ENCODE results near the gene AFF2. TPM values are rescaled to one million over a fixed set of nuclear protein-coding genes. Genes with fewer than 3 reads are reported as not detected.

The AFF2 gene
- total RNA-seq, 1 experiment from 2014 or later, result 0.05 TPM

GRCh38 chrX:148580016-148580415 is 79.6 kb downstream of the AFF2 start:
- Histone ChIP-seq H3K36me3 (ENCODE audit: control insufficient read depth in 1 of 2, insufficient read depth in 2 of 2, low read length in 2 of 2) (no peaks in the 10 kb centered on the region), H3K4me3 (replicated peaks in 1 of 2; ENCODE audit: low read depth in 1 of 2, low read length in 2 of 2) (no peak overlapping the region), H3K4me1 (ENCODE audit: control insufficient read depth in 1 of 2, insufficient read depth in 2 of 2, low read length in 2 of 2) (no peaks in the 10 kb centered on the region), H3K4me2 (ENCODE audit: low read length) (no peak overlapping the region), H3K9me2 (ENCODE audit: insufficient read depth) (no peaks in the 10 kb centered on the region), H3K79me2 (ENCODE audit: insufficient read depth, low read length) (no peaks in the 10 kb centered on the region), H3K27ac (ENCODE audit: low read depth, low read length) (no peak overlapping the region), H3K9me3 (ENCODE audit: control insufficient read depth in 1 of 2, insufficient read depth in 1 of 2, low read depth in 1 of 2, low read length in 2 of 2) (no peaks in the 10 kb centered on the region), H2AFZ (ENCODE audit: low read depth, low read length, poor library complexity, severe bottlenecking) (no peak overlapping the region), H3K9ac (ENCODE audit: low read length) (no peak overlapping the region), H4K20me1 (ENCODE audit: insufficient read depth) (no peaks in the 10 kb centered on the region), H3K27me3 (ENCODE audit: insufficient read depth, low read length) (no peaks in the 10 kb centered on the region)
- intact Hi-C loops (cut with micrococcal nuclease), result no loop called here
- CTCF ChIA-PET, result no interaction called here
- DNase-seq (ENCODE audit: low read depth, low spot score) (no peak), ATAC-seq (no peak)
- TF ChIP-seq ZNF274 (IDR thresholded peaks at IDR 0.05; ENCODE audit: low read depth, low read length), result no peak
- TF ChIP-seq ZFX (IDR thresholded peaks at IDR 0.05), result no peak
- no peak for TF ChIP-seq SP1 (IDR thresholded peaks at IDR 0.05; ENCODE audit: low read depth)
- no peak for TF ChIP-seq FOSL1 (IDR thresholded peaks at IDR 0.05; ENCODE audit: low read depth)
- no peak for TF ChIP-seq POLR2AphosphoS5 (IDR thresholded peaks at IDR 0.05; ENCODE audit: low read depth, low read length)
- no peak for TF ChIP-seq ELF1 (IDR thresholded peaks at IDR 0.05; ENCODE audit: borderline replicate concordance, low read depth)
- RAD21 ChIA-PET (ENCODE audit: low non-redundant PET in 1 of 2, low total read pairs in 2 of 2, uncharacterized antibody in 2 of 2, unreplicated experiment in 2 of 2), result no interaction called here
- no TSS peak for BruUV-seq (replicated peaks)
- POLR2A ChIA-PET, result no interaction called here

DNA sequence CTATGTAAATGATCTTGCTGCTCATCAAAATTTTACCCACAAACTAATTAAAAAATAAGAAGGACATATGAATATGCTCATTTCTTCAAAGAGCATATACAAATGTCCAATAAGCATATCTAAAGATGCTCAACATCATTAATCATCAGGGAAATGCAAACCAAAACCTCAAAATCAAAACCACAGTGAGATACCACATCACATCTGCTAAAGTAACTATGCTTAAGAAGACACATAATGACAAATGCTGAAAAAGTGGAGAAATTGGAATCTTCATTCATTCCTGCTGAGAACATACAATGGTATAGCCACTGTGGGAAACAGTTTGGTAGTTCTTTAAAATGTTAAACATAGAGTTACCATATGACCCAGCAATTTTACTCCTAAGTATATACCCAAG is 81.9 kb downstream of the AFF2 start:
- Histone ChIP-seq H3K9me2 (ENCODE audit: insufficient read depth) (no peaks in the 10 kb centered on the region), H2AFZ (ENCODE audit: low read depth, low read length, poor library complexity, severe bottlenecking) (no peak overlapping the region), H3K79me2 (ENCODE audit: insufficient read depth, low read length) (no peaks in the 10 kb centered on the region), H3K27me3 (ENCODE audit: insufficient read depth, low read length) (no peaks in the 10 kb centered on the region), H3K4me3 (replicated peaks in 1 of 2; ENCODE audit: low read depth in 1 of 2, low read length in 2 of 2) (no peak overlapping the region), H3K9me3 (ENCODE audit: control insufficient read depth in 1 of 2, insufficient read depth in 1 of 2, low read depth in 1 of 2, low read length in 2 of 2) (no peaks in the 10 kb centered on the region), H3K4me2 (ENCODE audit: low read length) (no peak overlapping the region), H3K9ac (ENCODE audit: low read length) (no peak overlapping the region), H3K36me3 (ENCODE audit: control insufficient read depth in 1 of 2, insufficient read depth in 2 of 2, low read length in 2 of 2) (no peaks in the 10 kb centered on the region), H3K27ac (ENCODE audit: low read depth, low read length) (no peak overlapping the region), H3K4me1 (ENCODE audit: control insufficient read depth in 1 of 2, insufficient read depth in 2 of 2, low read length in 2 of 2) (no peaks in the 10 kb centered on the region), H4K20me1 (ENCODE audit: insufficient read depth) (no peaks in the 10 kb centered on the region)
- ChIA-PET CTCF (no interaction called here), POLR2A (no interaction called here), RAD21 (ENCODE audit: low non-redundant PET in 1 of 2, low total read pairs in 2 of 2, uncharacterized antibody in 2 of 2, unreplicated experiment in 2 of 2) (no interaction called here)
- ATAC-seq (no peak), DNase-seq (ENCODE audit: low read depth, low spot score) (no peak)
- no TSS peak for BruUV-seq (replicated peaks)
- intact Hi-C loops (cut with micrococcal nuclease), result no loop called here
- no peak for TF ChIP-seq EZH2phosphoT487 (IDR thresholded peaks at IDR 0.05; ENCODE audit: borderline replicate concordance)
- TF ChIP-seq EGR1 (IDR thresholded peaks at IDR 0.05; ENCODE audit: low read depth), result no peak
- no peak for TF ChIP-seq SIN3A (IDR thresholded peaks at IDR 0.05; ENCODE audit: low read depth)
- TF ChIP-seq ELF1 (IDR thresholded peaks at IDR 0.05; ENCODE audit: borderline replicate concordance, low read depth), result no peak
- no peak for TF ChIP-seq ZBTB33 (IDR thresholded peaks at IDR 0.05; ENCODE audit: extremely low read depth, insufficient replicate concordance, low read length)
- no peak for TF ChIP-seq YY1 (IDR thresholded peaks at IDR 0.05; ENCODE audit: extremely low read depth, insufficient replicate concordance, low read depth, low read length)
- no peak for TF ChIP-seq CEBPB (IDR thresholded peaks at IDR 0.05; ENCODE audit: low read depth)
- TF ChIP-seq JUND (IDR thresholded peaks at IDR 0.05), result no peak
- TF ChIP-seq SP1 (IDR thresholded peaks at IDR 0.05; ENCODE audit: low read depth), result no peak
- TF ChIP-seq, protein P1, sequence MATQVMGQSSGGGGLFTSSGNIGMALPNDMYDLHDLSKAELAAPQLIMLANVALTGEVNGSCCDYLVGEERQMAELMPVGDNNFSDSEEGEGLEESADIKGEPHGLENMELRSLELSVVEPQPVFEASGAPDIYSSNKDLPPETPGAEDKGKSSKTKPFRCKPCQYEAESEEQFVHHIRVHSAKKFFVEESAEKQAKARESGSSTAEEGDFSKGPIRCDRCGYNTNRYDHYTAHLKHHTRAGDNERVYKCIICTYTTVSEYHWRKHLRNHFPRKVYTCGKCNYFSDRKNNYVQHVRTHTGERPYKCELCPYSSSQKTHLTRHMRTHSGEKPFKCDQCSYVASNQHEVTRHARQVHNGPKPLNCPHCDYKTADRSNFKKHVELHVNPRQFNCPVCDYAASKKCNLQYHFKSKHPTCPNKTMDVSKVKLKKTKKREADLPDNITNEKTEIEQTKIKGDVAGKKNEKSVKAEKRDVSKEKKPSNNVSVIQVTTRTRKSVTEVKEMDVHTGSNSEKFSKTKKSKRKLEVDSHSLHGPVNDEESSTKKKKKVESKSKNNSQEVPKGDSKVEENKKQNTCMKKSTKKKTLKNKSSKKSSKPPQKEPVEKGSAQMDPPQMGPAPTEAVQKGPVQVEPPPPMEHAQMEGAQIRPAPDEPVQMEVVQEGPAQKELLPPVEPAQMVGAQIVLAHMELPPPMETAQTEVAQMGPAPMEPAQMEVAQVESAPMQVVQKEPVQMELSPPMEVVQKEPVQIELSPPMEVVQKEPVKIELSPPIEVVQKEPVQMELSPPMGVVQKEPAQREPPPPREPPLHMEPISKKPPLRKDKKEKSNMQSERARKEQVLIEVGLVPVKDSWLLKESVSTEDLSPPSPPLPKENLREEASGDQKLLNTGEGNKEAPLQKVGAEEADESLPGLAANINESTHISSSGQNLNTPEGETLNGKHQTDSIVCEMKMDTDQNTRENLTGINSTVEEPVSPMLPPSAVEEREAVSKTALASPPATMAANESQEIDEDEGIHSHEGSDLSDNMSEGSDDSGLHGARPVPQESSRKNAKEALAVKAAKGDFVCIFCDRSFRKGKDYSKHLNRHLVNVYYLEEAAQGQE (IDR thresholded peaks at IDR 0.05; ENCODE audit: low read depth), result no peak
- TF ChIP-seq ZNF274 (IDR thresholded peaks at IDR 0.05; ENCODE audit: low read depth, low read length), result no peak
- no peak for TF ChIP-seq MAX (IDR thresholded peaks at IDR 0.05)

All from HCT116 (cell line).